ENCODE measurements around the gene RGL1.

DNA sequence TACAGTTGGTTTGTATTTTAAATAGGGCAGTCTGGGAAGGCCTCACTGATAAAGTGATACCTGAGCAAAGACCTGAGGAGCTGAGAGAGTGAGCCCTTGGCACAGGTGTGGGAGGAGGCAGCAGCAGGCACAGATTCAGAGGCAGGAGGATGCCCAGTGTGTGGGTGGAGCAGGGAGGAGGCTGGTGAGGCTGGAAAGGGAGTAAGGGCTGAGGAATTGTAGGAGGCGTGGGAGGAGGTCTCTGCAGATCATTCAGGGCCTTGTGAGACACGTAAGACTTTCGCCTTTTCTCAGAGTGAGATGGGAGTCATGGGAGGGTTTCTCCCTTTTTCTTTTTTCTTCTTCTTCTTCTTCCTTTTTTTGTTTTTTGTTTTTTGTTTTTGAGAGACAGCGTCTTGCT, 58.0 kb downstream of the RGL1 start:
- TF ChIP-seq, protein P1, sequence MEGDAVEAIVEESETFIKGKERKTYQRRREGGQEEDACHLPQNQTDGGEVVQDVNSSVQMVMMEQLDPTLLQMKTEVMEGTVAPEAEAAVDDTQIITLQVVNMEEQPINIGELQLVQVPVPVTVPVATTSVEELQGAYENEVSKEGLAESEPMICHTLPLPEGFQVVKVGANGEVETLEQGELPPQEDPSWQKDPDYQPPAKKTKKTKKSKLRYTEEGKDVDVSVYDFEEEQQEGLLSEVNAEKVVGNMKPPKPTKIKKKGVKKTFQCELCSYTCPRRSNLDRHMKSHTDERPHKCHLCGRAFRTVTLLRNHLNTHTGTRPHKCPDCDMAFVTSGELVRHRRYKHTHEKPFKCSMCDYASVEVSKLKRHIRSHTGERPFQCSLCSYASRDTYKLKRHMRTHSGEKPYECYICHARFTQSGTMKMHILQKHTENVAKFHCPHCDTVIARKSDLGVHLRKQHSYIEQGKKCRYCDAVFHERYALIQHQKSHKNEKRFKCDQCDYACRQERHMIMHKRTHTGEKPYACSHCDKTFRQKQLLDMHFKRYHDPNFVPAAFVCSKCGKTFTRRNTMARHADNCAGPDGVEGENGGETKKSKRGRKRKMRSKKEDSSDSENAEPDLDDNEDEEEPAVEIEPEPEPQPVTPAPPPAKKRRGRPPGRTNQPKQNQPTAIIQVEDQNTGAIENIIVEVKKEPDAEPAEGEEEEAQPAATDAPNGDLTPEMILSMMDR (IDR thresholded peaks at IDR 0.05 in 4 of 5, conservative IDR thresholded peaks at IDR 0.05 in 1 of 5) = no peak
- TF ChIP-seq POLR2A (IDR thresholded peaks at IDR 0.05) = no peak
